NCI-H1436 treated with DMSO at 0.1 percent for 48 hours (cell line): ENCODE data around the gene PEPD.

ENCODE experiments used
- DNase-seq: peaks from one replicate; lab custom pipeline; 2025; lab: John Stamatoyannopoulos, UW

PEPD gene

DNA sequence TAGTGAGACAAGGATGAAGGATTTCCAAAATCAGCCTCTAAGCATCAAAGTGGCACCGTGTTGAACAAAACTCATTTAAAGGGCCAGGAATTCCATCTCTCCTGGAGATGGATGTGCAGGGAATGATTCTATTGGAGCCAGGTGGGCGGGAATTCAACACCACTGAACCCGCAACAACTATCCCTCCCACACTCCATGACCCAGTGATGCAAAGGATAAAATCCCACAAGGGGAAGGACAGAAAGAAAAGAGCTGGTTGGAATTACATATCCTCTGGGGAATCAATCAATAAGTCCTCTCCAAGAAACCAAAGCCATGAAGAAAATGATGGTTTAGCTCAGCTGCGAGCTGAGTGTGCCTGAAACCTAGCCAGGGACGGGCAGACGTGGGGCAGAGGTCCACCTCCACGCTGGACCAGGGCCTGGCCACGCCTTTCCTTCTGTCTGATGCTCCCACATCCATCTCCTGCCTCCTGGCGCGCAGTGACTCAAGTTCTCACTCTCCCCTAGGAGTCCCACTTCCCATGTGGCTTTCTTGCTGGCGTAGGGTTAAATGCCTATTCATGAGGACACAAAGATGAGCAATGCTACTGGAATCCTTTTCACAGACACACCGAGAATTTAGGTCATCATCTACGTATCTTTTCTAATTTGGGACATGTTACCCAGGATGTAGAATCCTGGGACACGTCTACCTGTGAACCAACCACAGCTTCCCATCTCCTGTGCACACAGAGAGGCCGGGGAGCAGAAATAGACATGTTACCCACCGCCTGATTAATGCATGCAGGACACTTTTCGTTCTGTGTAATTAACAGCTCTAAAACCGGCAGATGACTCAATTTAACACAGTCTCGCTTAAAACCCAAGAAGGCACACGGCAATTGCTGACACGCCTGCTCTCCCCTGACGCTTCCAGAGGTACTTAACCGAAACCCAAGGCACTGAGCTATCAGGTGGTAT lies 48.6 kb downstream of the PEPD start:
- DNase-seq: no peak

DNA sequence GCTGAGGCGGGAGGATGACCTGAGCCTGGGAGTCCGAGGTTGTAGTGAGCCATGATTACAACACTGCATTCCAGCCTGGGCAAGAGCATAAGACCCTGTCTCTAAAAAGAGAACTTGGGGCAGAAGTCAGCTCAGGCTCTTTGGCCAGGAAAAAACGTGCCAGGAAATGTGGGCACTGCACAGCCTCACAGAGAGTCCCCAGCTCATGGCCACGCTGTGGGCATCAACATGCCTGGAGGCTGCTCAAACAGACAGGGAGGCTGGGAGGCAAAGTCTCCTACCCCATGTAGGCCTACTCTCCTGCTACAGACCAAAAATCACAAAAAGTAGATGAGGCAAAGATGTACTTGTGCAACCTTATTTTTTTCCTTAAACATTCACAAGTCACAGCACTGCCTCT lies 49.4 kb downstream of the PEPD start:
- DNase-seq: no peak

DNA sequence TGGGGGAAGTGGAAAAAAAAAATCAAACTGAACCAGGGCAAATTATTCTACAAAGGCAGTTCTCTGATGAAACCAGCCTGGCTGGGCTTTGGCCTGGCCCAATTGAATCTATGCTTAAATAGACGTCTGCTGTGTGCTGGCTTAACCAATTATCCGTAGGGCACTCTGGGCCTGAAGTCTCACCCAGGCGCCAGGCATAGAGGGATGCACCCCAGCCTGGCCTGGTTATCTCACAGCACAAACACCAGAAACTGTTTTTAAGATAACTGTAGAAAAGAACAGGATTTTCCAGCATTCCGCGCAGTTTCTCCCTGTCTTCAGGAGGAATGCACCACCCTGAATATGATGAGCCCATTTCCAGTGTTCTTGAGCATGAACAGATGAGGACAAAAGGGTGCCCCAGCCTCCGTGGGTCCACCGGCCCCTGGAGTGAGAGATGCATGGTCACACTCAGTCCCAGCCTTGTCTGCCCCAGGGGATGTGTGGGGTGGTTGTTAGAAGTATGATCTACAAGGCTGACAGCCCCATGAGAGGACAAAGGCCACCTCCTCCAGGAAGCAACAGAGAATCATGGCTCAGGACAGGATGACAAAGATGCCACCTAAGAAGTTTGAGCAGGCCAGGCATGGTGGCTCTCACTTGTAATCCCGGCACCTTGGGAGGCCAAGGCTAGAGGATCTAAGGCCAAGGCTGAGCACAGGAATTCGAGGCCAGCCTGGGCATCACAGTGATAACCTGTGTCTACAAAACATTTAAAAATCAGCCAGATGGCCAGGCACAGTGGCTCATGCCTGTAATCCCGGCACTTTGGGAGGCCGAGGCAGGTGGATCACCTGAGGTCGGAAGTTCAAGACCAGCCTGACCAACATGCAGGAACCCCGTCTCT lies 50.2 kb downstream of the PEPD start:
- no peak for DNase-seq

DNA sequence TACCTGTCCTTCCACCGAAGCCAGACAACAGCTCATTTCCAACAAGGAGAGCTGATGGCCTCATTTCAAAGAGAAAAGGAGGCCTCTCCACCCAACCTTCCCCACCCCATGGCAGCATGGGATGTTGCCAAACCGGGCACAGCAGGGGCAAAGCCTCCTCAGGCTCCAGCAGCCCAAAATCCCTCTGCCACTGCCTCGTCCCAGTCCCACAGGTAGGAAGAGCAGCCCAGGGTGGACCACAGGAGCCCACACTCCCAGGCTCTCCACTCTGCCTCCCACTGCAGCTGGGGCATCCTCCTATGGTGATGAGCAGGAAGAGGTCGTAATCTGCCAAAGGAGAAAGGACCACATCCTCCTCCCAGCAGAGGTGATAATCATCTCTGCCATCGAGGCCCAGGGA lies 50.9 kb downstream of the PEPD start:
- DNase-seq: no peak

DNA sequence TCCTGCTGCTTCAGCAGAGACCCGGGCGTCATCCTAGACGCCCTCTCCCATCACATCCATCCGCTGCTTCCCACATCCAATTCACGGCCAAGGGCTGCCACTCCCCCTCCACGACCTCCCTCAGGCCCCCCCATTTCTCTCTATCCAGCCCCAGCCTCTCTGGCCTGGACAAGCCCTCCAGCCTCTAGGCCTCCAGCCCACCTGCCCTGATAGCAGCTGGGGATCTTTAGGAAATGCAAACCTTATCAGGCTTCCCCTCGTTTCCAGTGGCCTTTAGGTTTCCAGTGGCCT lies 51.6 kb downstream of the PEPD start:
- no peak for DNase-seq

DNA sequence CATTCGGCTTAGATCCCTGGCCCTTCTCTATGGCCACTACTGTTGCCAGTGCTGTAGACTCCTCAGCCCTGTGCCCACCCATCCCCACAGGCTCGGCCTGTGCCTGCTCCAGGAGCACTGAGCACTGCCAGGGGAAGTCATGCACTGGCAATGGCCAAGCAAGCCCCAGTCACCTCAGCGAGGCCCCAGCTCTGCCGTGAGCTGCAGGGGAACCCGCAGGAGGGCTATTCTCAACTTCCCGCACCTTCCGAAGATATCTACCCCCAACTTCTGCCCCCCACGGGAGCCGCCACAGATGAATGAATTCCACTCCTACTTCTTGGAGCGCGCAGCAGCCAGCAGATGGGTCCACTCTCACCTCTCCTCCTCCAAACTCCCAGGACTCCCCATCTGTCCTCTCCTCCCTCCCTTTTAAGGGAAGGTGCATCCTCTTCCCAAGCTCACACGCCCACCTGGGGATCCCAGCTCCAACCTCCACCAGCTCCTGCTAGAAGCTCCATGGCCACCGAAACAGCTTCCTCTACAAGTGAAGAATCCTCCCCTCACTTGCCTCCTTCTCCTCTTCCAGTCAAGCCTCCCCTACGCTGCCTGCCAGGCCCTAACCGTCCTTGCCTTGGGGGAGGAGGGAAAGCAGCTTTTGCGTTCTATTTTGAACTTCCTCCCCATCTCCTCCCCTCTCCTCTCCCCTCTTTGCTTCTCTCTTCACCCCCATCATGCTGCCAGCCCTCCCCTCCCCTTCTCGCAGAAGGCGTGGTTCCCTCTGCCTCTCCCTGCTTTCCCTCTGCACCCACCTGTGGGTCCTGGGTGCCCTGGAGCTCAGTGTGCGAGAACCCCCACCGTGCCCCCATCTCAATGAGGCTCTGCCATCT lies 52.2 kb downstream of the PEPD start:
- no peak for DNase-seq

DNA sequence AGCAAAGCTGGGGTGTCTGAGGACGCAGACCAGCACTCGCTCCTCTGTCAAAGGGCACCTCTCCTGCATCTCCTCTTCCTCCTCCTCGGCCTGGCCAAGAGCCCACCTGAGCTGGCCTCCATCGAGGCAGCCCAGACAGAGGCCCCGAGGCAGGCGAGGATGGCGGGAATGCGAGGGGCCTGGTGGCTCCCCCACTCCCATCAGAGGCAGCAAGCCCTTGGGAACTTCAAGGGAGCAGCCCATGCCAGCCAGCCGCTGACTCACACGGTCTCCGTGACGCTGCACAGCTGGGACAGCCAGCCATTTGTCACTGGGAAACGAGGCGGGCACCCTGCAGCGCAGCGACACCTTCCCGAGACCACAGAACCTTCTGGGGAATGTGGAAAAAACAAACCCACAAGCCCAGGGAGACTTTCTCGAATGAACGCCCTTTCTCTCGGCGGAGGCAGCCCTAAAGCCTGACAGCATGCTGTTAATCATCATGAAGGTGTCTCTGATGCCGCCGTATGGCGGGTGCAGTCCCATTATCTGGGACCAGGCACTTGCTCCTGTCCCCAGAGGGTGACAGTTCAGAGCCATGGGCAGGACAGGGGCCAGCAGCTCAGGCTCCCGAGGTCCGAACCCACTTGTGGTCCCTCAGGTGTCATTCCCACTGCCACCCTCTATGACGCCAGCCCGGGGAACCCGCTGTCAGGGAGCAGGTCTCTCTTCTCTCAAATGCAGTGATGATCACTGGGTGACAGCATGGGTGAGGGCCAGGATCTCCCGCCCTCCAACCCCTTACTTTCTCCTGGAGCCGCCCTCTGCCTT lies 53.0 kb downstream of the PEPD start:
- no peak for DNase-seq

DNA sequence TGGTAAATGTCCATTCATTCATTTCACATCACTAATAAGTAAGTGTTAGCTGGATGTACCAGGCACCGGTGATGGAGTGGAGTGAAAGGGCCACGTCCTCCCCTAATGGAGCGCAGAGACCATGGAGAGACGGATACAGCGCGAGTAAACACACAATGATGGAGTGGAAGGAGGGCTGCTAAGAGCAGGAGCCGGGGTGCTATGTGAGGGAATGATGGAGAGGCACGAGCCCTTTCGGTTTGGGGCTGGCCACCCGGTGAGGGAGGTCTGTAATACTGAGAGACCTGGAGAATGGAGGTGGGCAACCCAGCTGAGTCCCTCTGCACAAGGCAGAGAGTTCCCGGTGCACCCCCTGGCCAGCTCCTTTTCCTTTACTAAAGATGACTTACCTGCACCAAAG lies 53.7 kb downstream of the PEPD start:
- no peak for DNase-seq

DNA sequence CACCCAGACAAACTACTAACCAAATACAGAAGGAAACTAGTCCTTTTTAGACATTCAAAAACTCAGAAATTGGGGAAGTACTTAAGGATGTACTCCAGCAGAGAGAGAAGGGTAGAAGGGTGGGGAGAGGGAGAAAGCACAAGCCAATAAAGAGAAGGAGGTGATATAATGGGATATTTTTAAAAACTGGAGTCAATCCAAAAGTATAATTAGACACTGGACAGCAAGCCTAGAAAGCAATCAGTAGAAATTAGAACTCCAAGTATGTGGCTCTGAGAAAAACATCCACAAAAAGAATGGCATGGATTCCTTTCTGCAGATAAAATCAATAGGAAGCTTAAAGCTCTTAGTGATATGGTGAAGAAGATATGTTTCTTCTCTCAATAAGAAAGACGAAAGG lies 55.8 kb downstream of the PEPD start:
- DNase-seq: no peak

DNA sequence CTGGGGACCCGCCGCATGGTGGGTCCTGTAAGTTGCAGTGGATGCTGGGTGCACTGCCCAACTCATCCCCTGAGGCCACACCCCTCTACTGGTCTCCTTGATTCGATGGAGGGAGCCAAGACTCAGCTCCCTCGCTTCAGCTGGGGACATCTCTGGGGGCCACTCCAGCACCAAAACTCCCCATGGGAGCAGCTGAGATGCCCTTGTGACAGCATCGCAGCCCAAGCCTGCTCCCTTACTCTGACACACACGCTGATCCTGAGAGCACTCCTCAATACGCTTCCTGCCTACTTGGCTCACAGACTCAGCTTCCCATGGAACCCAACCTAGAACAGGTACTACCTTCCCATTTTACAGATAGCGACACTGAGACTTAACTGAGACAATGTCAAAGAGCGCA lies 56.2 kb downstream of the PEPD start:
- no peak for DNase-seq

DNA sequence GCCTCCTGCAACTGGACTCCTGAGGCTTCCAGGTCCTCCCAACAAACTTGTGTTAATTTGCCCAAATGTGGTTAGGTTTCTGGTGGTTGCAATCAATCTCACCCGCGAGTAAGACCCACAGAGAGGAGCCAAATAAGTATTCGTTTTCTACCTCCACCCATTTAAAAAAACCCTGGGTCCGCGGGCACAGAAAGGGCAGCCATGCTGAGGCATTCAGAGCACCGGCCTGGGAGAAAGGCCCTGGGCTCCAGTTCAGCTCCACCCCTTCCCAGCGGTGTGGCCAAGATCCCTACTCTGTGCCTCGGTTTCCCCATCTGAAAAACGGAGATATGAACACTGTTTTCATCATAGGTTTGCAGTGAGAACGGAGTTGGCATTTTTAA lies 56.9 kb downstream of the PEPD start:
- DNase-seq: no peak

DNA sequence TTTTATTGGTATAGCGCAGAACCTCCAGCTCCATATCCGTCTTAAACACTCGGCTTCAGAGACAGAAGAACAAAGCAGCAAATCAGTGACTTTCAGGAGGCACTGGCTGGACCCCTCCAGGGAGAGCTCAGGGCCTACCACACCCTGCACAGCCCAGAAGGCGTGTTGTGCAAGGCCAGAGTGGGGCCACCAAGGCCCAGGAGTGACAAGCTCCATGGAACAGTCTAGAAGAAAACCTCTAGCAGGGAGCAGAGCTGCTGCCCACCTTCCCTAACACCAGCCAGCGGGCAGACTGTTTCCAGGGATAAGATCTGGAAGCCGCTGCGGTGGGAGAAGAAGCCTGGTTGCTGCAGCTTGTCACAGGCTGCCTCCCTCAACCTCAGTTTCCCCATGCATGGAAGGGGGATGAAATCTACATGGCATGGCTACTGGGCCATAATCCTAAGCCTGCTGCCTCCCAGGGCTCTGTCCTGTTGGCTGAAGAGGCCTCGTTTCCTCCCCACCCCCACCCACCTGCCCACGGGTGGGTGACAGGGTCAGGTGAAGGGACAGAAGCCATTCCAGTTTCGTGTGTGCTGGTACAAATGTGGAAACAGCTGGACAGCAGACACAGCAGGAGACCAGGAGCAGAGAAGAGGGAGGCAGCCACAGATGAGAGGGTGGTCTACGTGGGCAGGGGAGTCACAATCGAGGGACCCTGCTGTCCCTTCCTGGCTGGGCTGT lies 57.4 kb downstream of the PEPD start:
- DNase-seq: no peak

DNA sequence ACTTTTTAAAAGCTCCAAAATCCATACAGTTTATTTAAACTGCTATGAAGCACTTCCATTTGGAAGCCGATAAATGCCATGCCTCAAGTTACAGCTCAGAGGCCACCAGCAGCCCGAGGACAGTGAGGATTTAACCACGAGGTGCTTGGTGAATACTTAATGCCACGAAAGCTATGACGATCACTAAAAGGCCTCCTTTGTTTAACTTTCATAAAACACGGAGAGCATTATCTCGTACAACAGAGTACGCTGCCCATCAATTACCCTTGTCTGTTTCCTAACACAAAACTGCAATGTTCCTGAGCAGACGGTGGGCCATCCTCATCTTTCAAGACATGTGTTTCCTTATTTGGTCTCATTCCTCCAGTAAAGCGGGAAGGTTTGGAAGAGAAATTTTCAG lies 58.4 kb downstream of the PEPD start:
- DNase-seq: no peak

DNA sequence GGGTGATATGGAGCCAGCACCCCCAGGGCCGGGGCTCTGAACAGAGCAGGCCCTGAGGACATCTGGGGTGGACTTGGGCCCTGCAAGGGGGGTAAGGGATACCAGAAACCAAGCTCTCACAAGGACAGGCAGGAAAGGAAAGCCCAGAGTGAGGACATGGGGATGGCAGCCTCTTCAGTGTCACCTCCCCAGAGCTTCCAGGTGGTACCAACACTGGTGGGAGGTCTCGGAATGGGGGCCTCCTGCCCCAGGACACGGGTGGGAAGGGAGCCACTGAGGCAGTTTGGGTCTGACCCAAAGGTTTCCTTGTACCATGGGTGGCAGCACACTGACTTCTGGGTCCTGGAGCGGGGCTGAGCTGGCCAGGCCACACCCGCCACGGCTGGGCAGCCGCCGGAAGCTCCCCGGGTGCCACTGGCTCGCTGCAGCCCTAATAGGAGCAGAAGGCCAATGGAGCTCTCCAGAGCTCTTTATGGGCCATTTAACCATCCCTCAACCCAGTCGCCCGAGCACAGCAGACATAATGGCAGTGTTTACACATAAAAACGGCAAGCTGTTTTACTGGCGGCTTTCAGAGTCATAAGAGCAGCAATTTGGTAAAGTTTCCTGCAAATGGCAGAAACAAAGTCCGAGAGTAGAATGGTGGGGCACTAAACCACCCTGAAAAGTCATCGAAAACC lies 59.3 kb downstream of the PEPD start:
- no peak for DNase-seq

DNA sequence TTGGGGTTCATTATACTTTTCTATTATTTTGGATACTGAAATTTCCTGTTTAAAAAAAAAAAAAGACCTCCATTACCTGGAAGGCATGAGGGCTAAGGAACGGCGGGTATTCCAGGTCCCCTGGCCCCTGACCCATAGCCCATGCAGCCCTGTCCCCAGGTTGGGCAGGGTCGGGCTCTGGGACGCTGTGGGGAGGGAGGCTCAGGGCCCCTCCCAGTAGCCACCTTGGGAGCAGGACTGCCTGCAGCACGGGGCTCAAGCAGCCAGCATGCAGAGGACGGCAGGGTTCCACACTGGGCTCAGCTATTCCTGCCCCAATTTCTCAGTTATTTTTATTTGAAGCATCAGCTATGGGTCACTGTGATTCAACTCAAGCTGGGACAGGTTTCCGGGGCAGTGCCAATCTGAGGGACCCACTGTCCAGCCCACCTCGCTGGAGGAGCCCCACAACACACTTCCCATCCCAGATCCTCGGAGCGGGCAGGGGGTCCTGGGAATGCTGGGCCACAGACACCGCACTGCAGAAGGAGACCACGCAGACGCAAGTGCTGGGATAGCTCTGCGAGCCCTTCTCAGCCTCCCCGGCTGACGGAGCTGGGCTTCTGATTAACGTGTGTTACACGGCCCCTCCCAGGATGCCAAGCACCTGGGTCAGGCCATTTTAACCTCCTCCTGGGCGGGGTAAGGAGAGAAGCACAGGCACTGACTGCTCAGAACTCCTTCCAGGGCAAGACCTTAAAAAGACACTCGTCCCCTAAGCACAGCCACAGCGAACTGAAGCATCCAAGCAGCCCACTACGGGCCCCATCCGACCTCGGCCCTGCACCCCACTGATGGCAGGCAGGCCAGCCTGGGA lies 60.1 kb downstream of the PEPD start:
- no peak for DNase-seq

DNA sequence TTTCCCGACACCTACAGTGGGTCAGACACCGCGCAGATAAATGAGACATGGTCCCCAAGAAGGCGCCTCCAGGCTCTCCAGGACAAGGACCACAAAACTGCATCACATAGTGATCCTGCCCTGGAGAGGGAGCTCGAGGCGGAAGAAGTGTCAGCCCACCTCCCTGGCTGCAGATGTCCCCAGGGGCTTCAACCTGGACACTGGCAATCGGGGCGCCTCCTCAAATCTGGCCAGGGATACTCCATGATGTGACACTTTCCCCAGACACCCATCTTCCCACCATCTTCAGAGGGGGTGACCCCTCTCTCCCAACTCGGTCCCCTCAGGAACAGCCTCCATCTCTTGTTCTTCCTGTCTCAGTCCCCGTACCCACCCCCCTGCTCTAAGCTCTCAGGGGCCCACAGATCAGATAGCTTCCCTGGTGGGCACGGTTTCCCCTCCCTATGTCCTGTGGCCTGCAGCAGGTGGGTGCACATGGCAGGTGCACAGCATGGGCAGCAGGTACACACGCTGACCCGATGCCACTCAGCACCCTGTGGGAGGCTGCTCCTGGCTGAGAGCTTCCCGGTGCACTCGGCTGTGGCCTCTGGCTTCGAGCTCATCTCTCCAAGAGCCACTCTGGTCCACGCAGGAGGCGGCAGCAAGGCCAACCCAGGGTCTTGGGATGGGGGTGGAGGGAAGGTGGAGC lies 61.2 kb downstream of the PEPD start:
- no peak for DNase-seq

DNA sequence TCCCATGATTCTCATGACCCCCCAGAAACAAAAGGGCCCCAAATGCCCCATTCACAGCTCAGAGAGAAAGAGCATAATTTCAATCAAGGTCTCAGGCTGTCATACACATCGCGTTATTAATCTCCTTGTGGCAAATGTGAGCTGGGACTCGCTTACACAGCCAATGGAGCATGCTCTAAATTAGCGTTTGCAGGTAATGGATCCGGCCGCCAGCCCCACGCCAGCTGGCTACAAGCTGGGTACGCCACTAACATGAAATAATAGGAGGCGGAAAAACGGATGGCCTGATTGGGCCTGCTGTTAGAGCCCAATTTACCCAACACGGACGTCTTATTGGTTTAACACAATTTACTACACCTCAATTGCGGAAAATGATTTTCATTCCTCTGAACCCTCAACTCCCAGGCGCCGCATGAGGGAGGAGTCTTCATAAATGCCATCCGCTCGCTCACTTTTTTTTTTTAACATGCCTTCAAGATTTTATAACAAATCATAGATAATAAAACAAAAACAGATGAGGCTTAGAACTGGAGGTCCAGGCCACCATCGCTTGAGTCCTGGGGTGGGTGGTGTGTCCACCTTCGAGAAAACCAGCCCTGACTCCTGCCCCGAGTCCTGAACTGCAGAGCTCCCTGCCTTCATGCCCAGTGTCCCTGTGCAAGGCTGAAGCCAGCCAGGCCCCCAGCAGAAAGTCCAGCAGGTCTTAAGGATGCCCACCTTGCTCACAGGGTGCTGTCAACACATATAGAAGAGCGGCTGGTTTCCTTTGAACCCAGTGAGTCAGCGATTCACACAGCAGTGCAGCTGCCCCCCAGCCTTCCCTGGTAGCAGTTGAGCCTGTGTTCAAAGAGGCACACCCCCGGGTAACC lies 62.1 kb downstream of the PEPD start:
- no peak for DNase-seq

DNA sequence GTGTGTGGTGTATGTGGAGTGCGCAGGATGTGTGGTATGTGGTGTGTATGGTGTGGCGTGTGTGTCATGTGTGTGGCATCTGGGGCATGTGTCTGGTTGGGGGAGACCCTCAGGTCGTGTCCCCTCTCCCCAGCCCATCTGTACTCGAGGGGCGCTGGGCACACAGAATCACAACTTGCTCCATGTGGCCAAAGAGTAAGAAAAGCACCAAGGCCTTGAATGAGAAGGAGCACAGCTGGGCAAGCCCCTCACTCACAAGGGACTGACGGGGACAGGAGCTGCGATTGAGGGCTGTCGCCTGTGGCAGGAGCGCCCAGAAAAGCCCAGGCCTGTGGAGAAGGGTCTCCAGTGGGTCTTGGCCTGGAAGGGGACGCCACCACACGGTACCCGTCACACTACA lies 62.8 kb downstream of the PEPD start:
- DNase-seq: no peak
